Astrocyte (in vitro differentiated cells and primary cell): Measurements from ENCODE around the gene SLC12A3. TPM values are rescaled to one million over a fixed set of nuclear protein-coding genes. Genes with fewer than 3 reads are reported as not detected.
A peak's percentile ranks its signal among the peaks of the same experiment; 100 is the strongest.

Experiments
- DNase-seq: peaks from one replicate; pipeline ENCODE4 v3.0.0-alpha.2; 2010; ENCODE audit warnings: low read depth
- FAIRE-seq: peaks from 2 replicates; lab custom pipeline; 2011; peaks lifted over from hg19 to GRCh38; lab: Jason Lieb, UNC
- H2AFZ ChIP-seq: 2 replicates; pipeline ENCODE4 v1.6.0; 2012; ENCODE audit warnings: low read depth, low read length, inconsistent platforms
- H3K27ac ChIP-seq: 2 replicates; pipeline ENCODE4 v1.5.1; 2011; ENCODE audit warnings: low read depth, low read length, inconsistent platforms
- H3K27me3 ChIP-seq: 2 replicates; pipeline ENCODE4 v1.6.0; 2011; ENCODE audit warnings: low read length, inconsistent platforms; ENCODE audit not compliant: insufficient read depth
- H3K36me3 ChIP-seq: 2 replicates; pipeline ENCODE4 v1.5.1; 2011; ENCODE audit warnings: low read length, inconsistent platforms; ENCODE audit not compliant: insufficient read depth
- H3K4me1 ChIP-seq: 2 replicates; pipeline ENCODE4 v1.5.1; 2011; ENCODE audit warnings: low read length, inconsistent platforms; ENCODE audit not compliant: insufficient read depth
- H3K4me2 ChIP-seq: 2 replicates; pipeline ENCODE4 v1.6.0; 2012; ENCODE audit warnings: low read length, inconsistent platforms
- H3K4me3 ChIP-seq: 2 replicates; pipeline ENCODE4 v1.5.1; 2011; ENCODE audit warnings: low read depth, mild to moderate bottlenecking, low read length, inconsistent platforms; ENCODE audit not compliant: insufficient read depth
- H3K79me2 ChIP-seq: 2 replicates; pipeline ENCODE4 v1.6.0; 2012; ENCODE audit warnings: mild to moderate bottlenecking, low read length, inconsistent platforms; ENCODE audit not compliant: insufficient read depth
- H3K9ac ChIP-seq: 2 replicates; pipeline ENCODE4 v1.6.0; 2012; ENCODE audit warnings: mild to moderate bottlenecking, low read length, inconsistent platforms
- H3K9me3 ChIP-seq: 2 replicates; pipeline ENCODE4 v1.5.1; 2012; ENCODE audit warnings: low read depth, mild to moderate bottlenecking, low read length, inconsistent platforms; ENCODE audit not compliant: insufficient read depth
- H4K20me1 ChIP-seq: 2 replicates; pipeline ENCODE4 v1.6.0; 2012; ENCODE audit warnings: low read length, inconsistent platforms; ENCODE audit not compliant: insufficient read depth
- H3K27ac Mint-ChIP-seq: one replicate; pipeline ENCODE4 v1.8.0; 2021; ENCODE audit warnings: mild to moderate bottlenecking, mixed read lengths; ENCODE audit not compliant: unreplicated experiment
- H3K27me3 Mint-ChIP-seq: one replicate; pipeline ENCODE4 v1.8.0; 2021; ENCODE audit warnings: low read depth, mixed read lengths; ENCODE audit not compliant: unreplicated experiment
- H3K36me3 Mint-ChIP-seq: one replicate; pipeline ENCODE4 v1.8.0; 2021; ENCODE audit warnings: low read depth, mixed read lengths; ENCODE audit not compliant: unreplicated experiment
- H3K4me1 Mint-ChIP-seq: one replicate; pipeline ENCODE4 v1.8.0; 2021; ENCODE audit warnings: low read depth, mixed read lengths; ENCODE audit not compliant: unreplicated experiment
- H3K4me3 Mint-ChIP-seq: one replicate; pipeline ENCODE4 v1.8.0; 2021; ENCODE audit warnings: mild to moderate bottlenecking, moderate library complexity, mixed read lengths; ENCODE audit not compliant: unreplicated experiment
- H3K9me3 Mint-ChIP-seq: one replicate; pipeline ENCODE4 v1.8.0; 2021; ENCODE audit warnings: mild to moderate bottlenecking, mixed read lengths; ENCODE audit not compliant: unreplicated experiment
- EZH2 ChIP-seq: IDR thresholded peaks from 2 replicates; pipeline ENCODE4 v1.6.1; 2012; ENCODE audit warnings: mild to moderate bottlenecking, low read length, inconsistent platforms; ENCODE audit not compliant: insufficient read depth
- total RNA-seq: library from RNA; stranded (reverse); gene quantifications from 2 replicates; pipeline ENCODE4 v1.2.1, GENCODE V29; 2021
- TF ChIP-seq, protein P1 (sequence below): IDR thresholded peaks from 2 replicates; pipeline ENCODE4 v1.5.1; 2011; ENCODE audit warnings: low read depth, mild to moderate bottlenecking, inconsistent platforms, low read length, moderate library complexity; ENCODE audit not compliant: insufficient read depth

SLC12A3 gene
- total RNA-seq, 1 donor from 2014 or later: 0.18 TPM

DNA sequence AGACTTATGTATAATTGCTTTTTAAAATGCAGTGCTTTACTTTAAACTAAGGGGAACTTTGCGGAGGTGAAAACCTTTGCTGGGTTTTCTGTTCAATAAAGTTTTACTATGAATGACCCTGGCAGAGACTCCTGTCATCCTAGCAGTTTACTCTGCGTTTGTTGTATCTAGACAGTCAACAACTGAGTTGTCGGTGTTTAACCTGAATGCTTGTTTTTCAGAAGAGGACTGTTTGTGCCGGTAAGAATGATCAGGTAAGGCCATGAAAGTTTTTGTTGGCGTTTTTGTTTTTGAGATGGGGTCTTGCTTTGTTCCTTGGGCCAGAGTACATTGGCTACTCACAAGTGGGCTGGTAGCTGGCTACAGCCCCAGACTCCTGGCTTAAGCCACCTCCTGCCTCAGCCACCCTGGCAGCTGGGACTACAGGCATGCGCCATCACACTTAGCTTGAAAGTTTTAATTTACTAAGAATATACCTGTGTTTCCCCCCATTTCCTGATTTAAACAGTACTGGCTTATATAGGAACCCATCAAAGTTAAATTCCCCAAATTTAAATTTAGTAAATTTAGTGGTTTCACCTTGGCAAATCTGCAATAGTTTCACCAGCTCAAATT is 78.9 kb downstream of the SLC12A3 start:
- H3K27me3 ChIP-seq: no peaks in the 10 kb centered on the region
- H2AFZ ChIP-seq: no peak overlapping the region
- TF ChIP-seq EZH2: no peak
- TF ChIP-seq, protein P1, sequence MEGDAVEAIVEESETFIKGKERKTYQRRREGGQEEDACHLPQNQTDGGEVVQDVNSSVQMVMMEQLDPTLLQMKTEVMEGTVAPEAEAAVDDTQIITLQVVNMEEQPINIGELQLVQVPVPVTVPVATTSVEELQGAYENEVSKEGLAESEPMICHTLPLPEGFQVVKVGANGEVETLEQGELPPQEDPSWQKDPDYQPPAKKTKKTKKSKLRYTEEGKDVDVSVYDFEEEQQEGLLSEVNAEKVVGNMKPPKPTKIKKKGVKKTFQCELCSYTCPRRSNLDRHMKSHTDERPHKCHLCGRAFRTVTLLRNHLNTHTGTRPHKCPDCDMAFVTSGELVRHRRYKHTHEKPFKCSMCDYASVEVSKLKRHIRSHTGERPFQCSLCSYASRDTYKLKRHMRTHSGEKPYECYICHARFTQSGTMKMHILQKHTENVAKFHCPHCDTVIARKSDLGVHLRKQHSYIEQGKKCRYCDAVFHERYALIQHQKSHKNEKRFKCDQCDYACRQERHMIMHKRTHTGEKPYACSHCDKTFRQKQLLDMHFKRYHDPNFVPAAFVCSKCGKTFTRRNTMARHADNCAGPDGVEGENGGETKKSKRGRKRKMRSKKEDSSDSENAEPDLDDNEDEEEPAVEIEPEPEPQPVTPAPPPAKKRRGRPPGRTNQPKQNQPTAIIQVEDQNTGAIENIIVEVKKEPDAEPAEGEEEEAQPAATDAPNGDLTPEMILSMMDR: no peak
- H4K20me1 ChIP-seq: peaks cover 81% of the 10 kb centered on the region
- H3K4me3 ChIP-seq: no peak overlapping the region
- H3K27ac Mint-ChIP-seq: no peak overlapping the region
- no peak overlapping the region for H3K4me3 Mint-ChIP-seq
- H3K36me3 ChIP-seq: peaks cover 65% of the 10 kb centered on the region
- peaks cover 28% of the 10 kb centered on the region for H3K36me3 Mint-ChIP-seq
- no peak overlapping the region for H3K4me2 ChIP-seq
- peaks cover 9% of the 10 kb centered on the region for H3K4me1 ChIP-seq
- no peaks in the 10 kb centered on the region for H3K9me3 Mint-ChIP-seq
- H3K27ac ChIP-seq: no peak overlapping the region
- H3K9ac ChIP-seq: no peak overlapping the region
- peaks cover 37% of the 10 kb centered on the region for H3K4me1 Mint-ChIP-seq
- no peaks in the 10 kb centered on the region for H3K9me3 ChIP-seq
- peaks cover 17% of the 10 kb centered on the region for H3K79me2 ChIP-seq
- FAIRE-seq (no peak), DNase-seq (no peak)
- H3K27me3 Mint-ChIP-seq: no peaks in the 10 kb centered on the region

DNA sequence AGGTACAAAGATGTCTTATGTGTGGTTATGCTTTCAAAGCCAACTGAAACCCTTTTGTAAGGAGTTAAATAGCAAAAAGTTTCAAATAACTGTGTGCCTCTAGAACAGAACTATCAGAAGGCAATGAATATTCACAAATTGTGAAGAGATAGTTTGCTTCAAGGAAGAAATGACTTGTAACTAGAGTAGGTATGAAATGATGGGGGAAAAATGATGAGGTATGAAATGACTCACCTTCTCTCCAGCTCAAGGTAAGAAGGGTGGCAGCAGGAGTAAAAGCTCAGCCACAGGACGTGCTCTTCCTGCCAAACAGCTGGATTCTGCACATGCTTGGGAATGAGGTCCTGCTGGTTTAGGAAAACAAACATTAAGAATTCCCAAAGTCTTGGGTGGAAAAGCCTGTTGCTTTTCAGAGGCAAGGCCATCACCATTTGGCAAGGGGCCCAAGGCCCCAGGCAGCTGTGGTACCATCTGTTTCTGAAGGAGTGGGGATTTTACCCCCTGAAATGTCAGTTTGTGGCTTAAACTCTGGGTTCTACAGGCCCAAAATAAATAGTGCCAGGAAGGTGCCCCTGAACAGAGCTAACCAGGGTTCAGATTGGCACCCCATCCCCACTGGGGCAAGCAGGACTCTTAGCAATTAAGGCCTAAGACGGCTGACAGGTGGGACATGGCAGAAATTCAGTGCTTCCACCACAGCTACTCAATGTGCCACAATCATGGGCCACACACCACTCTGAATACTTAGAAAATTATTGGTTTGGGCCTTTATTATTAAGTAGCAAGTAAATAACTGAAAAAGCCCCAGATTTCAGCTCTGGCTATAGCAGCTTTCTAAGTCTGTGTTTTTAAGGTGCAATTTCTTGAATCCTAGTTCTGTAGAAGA is 80.2 kb downstream of the SLC12A3 start:
- Histone ChIP-seq H4K20me1 (peaks cover 73% of the 10 kb centered on the region), H3K79me2 (peaks cover 6% of the 10 kb centered on the region), H3K9ac (no peak overlapping the region), H3K4me1 (peaks cover 9% of the 10 kb centered on the region), H3K9me3 (no peaks in the 10 kb centered on the region), H3K4me2 (no peak overlapping the region), H3K27ac (peak overlapping the region; percentile 10), H3K27me3 (no peaks in the 10 kb centered on the region), H3K36me3 (peaks cover 52% of the 10 kb centered on the region), H3K4me3 (no peak overlapping the region), H2AFZ (no peak overlapping the region)
- Mint-ChIP-seq H3K27me3 (no peaks in the 10 kb centered on the region), H3K27ac (peak overlapping the region; percentile 66), H3K4me1 (peaks cover 26% of the 10 kb centered on the region), H3K4me3 (no peak overlapping the region), H3K36me3 (peaks cover 19% of the 10 kb centered on the region), H3K9me3 (no peaks in the 10 kb centered on the region)
- no peak for DNase-seq
- no peak for FAIRE-seq
- TF ChIP-seq, protein P1: no peak
- no peak for TF ChIP-seq EZH2
